Lower lobe of right lung (tissue), 2 donors: ENCODE results near the gene PARVG. TPM values are rescaled to one million over a fixed set of nuclear protein-coding genes. Genes with fewer than 3 reads are reported as not detected.

ENCODE experiments used
- ATAC-seq, 2 donors: fragments of 200-7000 bp; cut with Tn5 transposase; one replicate each; pipeline ENCODE4 v1.9.1; 2020 to 2022; ENCODE audit warnings: mild to moderate bottlenecking in 2 of 2, moderate library complexity in 2 of 2
- DNase-seq: peaks from one replicate; pipeline ENCODE4 v3.0.0-alpha.2; 2020
- H3K27ac ChIP-seq: fragments of 200-600 bp; one replicate; pipeline ENCODE4 v1.8.0; 2022
- H3K27me3 ChIP-seq: fragments of 200-600 bp; one replicate; pipeline ENCODE4 v1.8.0; 2022; ENCODE audit warnings: low read depth
- H3K36me3 ChIP-seq: fragments of 200-600 bp; one replicate; pipeline ENCODE4 v1.8.0; 2022; ENCODE audit warnings: mild to moderate bottlenecking
- H3K4me1 ChIP-seq: fragments of 200-600 bp; one replicate; pipeline ENCODE4 v1.8.0; 2022
- H3K4me3 ChIP-seq: fragments of 200-600 bp; one replicate; pipeline ENCODE4 v1.8.0; 2022; ENCODE audit warnings: mild to moderate bottlenecking
- H3K9me3 ChIP-seq: fragments of 200-600 bp; one replicate; pipeline ENCODE4 v1.8.0; 2022
- intact Hi-C: fragments of 100-400 bp; cut with DNase I; formaldehyde crosslinking; loops from one replicate; pipeline ENCODE4 v1.11.0; 2022
- total RNA-seq: library from RNA; stranded (reverse); fragmentation: NEBNext Ultra II Directional; extraction: Animal tissue kit (Norgen Biotek cat#: 25700); gene quantifications from one replicate; pipeline ENCODE4 v1.2.1, GENCODE V29; 2021
- TF ChIP-seq, protein P1 (sequence below): fragments of 200-600 bp; IDR thresholded peaks from one replicate; pipeline ENCODE4 v1.8.0; 2022; ENCODE audit warnings: antibody characterized with exemption, mild to moderate bottlenecking
- donor health status: DM: no; HTN: yes; CAD: no; lungs with severe emphysema.

Gene PARVG
- total RNA-seq, 1 donor from 2014 or later, result 96.2 TPM

DNA sequence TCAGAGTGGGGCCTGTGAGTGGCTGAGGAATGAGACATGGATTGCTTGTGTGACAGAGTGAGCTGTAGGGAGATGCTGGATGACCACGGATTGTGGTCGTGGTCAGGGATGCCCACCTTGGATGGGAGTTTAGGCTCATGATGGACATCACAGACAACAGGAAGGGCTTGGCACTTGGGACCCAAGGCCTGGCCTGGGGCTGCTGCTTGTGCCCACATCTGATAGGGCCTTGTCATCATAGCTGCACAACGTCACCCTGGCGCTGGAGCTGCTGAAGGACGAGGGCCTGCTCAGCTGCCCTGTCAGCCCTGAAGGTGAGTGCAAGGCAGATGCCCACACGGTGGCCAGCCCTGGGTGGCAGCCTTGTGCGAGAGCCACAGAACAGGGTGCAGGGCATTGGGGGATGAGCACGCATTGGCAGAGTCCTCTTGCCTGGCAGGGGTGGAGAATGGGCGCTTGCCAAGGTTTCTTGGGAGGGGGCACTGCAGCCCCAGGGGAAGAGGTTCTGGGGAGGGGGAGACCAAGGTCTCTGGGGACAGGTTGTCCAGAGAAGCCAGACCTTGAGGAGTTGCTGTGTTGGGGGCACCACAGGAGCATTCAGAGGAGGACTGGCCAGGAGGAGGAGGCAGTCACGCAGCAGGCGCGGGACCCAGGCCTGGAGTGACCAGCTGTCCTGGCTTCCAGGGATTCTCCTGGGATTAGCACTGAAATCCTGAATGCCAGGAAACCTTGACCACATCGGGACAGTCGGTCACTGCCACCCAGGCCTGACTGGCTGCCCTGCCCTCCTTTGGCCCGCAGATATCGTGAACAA, 25.0 kb downstream of the PARVG start:
- no peak for ATAC-seq
- peaks cover 12% of the 10 kb centered on the region for H3K36me3 ChIP-seq
- no peak overlapping the region for H3K27ac ChIP-seq
- no peak overlapping the region for H3K4me3 ChIP-seq
- no peaks in the 10 kb centered on the region for H3K27me3 ChIP-seq
- H3K9me3 ChIP-seq, result peaks cover 7% of the 10 kb centered on the region
- intact Hi-C loops, result no loop called here
- no peak for DNase-seq
- no peaks in the 10 kb centered on the region for H3K4me1 ChIP-seq
- TF ChIP-seq, protein P1, sequence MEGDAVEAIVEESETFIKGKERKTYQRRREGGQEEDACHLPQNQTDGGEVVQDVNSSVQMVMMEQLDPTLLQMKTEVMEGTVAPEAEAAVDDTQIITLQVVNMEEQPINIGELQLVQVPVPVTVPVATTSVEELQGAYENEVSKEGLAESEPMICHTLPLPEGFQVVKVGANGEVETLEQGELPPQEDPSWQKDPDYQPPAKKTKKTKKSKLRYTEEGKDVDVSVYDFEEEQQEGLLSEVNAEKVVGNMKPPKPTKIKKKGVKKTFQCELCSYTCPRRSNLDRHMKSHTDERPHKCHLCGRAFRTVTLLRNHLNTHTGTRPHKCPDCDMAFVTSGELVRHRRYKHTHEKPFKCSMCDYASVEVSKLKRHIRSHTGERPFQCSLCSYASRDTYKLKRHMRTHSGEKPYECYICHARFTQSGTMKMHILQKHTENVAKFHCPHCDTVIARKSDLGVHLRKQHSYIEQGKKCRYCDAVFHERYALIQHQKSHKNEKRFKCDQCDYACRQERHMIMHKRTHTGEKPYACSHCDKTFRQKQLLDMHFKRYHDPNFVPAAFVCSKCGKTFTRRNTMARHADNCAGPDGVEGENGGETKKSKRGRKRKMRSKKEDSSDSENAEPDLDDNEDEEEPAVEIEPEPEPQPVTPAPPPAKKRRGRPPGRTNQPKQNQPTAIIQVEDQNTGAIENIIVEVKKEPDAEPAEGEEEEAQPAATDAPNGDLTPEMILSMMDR, result no peak

DNA sequence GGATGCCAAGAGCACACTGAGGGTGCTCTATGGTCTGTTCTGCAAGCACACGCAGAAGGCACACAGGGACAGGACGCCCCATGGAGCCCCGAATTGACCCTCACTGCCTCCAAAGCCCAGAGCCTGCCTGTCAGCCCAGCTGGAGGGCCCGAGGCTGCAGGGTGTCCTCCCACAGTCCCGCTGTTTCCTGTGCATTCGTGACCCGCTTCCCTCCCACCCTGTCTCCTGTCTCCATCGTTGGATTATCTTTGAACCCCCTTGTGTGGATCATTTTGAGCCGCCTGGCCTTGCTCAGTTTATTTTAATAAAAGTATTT, 25.6 kb downstream of the PARVG start:
- intact Hi-C loops, result no loop called here
- no peak overlapping the region for H3K4me3 ChIP-seq
- H3K36me3 ChIP-seq, result peaks cover 8% of the 10 kb centered on the region
- TF ChIP-seq, protein P1, result no peak
- ATAC-seq (no peak), DNase-seq (no peak)
- no peaks in the 10 kb centered on the region for H3K27me3 ChIP-seq
- H3K4me1 ChIP-seq, result no peaks in the 10 kb centered on the region
- no peak overlapping the region for H3K27ac ChIP-seq
- H3K9me3 ChIP-seq, result peaks cover 7% of the 10 kb centered on the region

DNA sequence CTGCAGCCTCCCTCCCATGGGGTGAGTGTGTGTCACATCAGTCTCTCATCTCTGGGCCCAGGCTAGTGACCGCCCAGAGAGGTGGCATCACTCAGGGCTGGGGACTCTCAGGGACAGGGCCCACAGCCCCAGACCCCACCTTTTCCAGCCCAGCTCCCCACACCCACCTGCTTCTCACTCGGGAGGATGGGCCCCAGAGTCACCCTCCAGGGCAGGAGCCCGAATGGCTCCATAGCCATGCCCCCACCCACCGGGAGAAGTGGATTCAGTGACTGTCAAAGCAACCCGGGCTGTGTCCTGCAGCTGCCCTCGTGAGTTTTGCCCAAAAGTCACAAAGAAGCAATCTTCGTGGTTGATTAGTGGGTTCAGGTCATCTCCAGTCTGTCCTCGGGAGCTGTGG, 26.0 kb downstream of the PARVG start:
- no peaks in the 10 kb centered on the region for H3K4me1 ChIP-seq
- intact Hi-C loops, result no loop called here
- H3K36me3 ChIP-seq, result peaks cover 4% of the 10 kb centered on the region
- no peak overlapping the region for H3K4me3 ChIP-seq
- H3K27ac ChIP-seq, result no peak overlapping the region
- peaks cover 7% of the 10 kb centered on the region for H3K9me3 ChIP-seq
- TF ChIP-seq, protein P1, result no peak
- DNase-seq (no peak), ATAC-seq (no peak)
- H3K27me3 ChIP-seq, result no peaks in the 10 kb centered on the region

DNA sequence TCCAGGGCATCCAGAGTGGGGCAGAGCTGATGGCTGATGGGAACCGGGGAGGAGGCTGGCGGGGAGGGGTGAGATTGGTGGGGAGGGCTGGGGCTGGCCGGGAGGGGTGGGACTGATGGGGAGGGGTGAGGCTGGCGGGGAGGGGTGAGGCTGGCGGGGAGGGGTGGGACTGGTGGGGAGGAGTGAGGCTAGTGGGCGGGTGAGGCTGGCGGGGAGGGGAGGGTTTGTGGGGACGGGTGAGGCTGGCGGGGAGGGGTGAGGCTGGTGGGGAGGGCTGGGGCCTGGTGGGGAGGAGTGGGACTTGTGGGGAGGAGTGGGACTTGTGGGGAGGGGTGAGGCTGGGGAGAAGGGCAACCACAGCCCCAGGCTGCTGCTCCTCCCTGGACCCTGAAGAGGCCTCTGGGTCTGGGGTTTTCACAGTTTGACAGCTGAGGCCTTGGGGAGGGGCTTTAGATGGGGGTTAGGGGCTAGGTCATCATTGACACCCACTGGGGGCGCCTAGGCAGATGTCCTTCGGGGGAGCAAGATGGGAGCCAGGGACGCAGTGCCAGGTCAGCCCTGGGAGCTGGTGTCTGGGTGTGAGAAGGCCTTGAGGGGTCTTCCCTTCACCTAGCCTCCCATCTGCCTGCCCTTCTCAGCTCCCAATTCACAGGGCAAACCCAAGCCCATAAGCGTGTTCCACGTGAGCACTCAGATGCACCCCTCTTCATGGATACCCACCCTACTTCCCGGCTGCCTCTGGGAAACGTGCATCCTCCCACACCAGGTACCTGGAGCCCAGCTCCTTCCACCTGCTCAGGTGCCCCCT, 26.7 kb downstream of the PARVG start:
- Histone ChIP-seq H3K27me3 (no peaks in the 10 kb centered on the region), H3K9me3 (peaks cover 7% of the 10 kb centered on the region), H3K4me3 (no peak overlapping the region), H3K36me3 (no peaks in the 10 kb centered on the region), H3K27ac (no peak overlapping the region), H3K4me1 (no peaks in the 10 kb centered on the region)
- TF ChIP-seq, protein P1, result no peak
- intact Hi-C loops, result no loop called here
- ATAC-seq (no peak), DNase-seq (no peak)

DNA sequence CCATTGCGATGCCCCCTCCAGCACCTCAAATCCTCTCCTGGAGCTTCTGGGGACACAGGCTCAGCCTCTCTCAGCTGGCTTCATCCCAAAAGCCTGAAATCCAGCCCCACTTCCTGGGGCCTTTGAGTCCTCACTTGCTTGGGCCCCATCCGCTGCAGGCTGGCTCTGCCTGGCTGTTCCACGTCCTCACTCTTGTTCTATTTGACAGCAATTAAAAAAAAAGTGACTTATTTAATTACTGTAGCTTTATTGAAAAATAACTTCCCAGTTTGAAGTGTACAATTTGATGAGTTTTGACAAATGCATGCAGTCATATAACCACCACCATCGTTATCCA, 27.2 kb downstream of the PARVG start:
- TF ChIP-seq, protein P1, result no peak
- peaks cover 7% of the 10 kb centered on the region for H3K9me3 ChIP-seq
- H3K4me1 ChIP-seq, result no peaks in the 10 kb centered on the region
- no peak overlapping the region for H3K27ac ChIP-seq
- no peak for ATAC-seq
- no peaks in the 10 kb centered on the region for H3K36me3 ChIP-seq
- intact Hi-C loops, result no loop called here
- no peaks in the 10 kb centered on the region for H3K27me3 ChIP-seq
- DNase-seq, result no peak
- no peak overlapping the region for H3K4me3 ChIP-seq
